ENCODE results near the gene MIDN.

GRCh38 chr19:1206864-1207450 lies 41.4 kb upstream of the MIDN start:
- no peak for TF ChIP-seq MAX (IDR thresholded peaks at IDR 0.05; ENCODE audit: insufficient read depth, insufficient read length)
- TF ChIP-seq CTCF (IDR thresholded peaks at IDR 0.05; ENCODE audit: extremely low read depth in 1 of 2, insufficient read depth in 1 of 2, low read depth in 1 of 2, low read length in 2 of 2) = no peak
- no peak for TF ChIP-seq EZH2 (IDR thresholded peaks at IDR 0.05; ENCODE audit: borderline replicate concordance, low read depth, low read length, severe bottlenecking)
- no peak for TF ChIP-seq POLR2AphosphoS5 (IDR thresholded peaks at IDR 0.05; ENCODE audit: insufficient read depth, low read depth, low read length)
- no peak for TF ChIP-seq FOS (IDR thresholded peaks at IDR 0.05; ENCODE audit: borderline replicate concordance, insufficient read depth, low read length)

All from endothelial cell of umbilical vein (primary cell).